Regular cardiac myocyte (primary cell): ENCODE data around the gene GABRA6. TPM values are rescaled to one million over a fixed set of nuclear protein-coding genes. Genes with fewer than 3 reads are reported as not detected.

Source experiments
- total RNA-seq: library from RNA; depleted of rRNA; stranded (reverse); fragments of >200 nt; gene quantifications from 2 replicates; pipeline ENCODE4 v1.2.3, GENCODE V29; 2014

The GABRA6 gene
- not detected in 2 replicates for total RNA-seq

DNA sequence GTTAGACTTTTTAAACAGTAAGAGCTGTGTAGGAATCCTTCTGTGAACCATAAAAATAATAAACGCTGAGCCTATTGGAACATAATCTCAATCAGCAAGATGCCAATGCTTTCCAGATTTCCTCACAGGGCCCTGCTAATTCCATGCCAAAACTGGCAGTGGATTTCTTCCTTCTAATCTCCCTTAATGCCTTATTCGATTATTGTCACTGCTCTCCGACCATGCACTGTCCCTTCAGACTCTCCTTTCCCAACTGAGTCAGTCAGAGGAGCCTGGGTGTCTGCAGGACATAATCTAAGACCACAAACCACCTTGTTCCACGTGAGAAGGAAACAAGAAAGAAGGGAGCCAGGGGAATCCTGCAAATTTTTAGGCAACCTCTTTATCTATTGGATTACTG, at the start of gene GABRA6:
Gene GABRA6, plus strand, starts transcription at position 261 of the 400 bp plus-strand sequence. CDS start 269 bp downstream, outside the sequence.

Other genes with a start within 250 kb of the GABRA6 start
- under 0.01 TPM in 2 replicates for gene GABRB2, start 139.0 kb upstream of the GABRA6 start, total RNA-seq
- gene GABRA1, start 162.4 kb downstream of the GABRA6 start, total RNA-seq: not detected in 2 replicates